Endothelial cell of umbilical vein (primary cell): ENCODE results near the gene CCDC27. TPM values are rescaled to one million over a fixed set of nuclear protein-coding genes. Genes with fewer than 3 reads are reported as not detected.

ENCODE experiments used
- BruUV-seq: library from RNA; stranded (reverse); fragments of 400-500 nt; replicated peaks from 2 replicates; lab custom pipeline; 2021; lab: Mats Ljungman, UMichigan
- CTCF ChIA-PET: fragments of 300-600, 350-600 bp; sonication (Branson Sonifier 250); formaldehyde crosslinking; loops from one replicate; lab custom pipeline; 2021; ENCODE audit warnings: antibody characterized with exemption, inconsistent platforms; lab: Charles Lee
- POLR2A ChIA-PET: fragments of 300-600, 350-600 bp; sonication (Branson Sonifier 250); formaldehyde crosslinking; loops from one replicate; lab custom pipeline; 2021; ENCODE audit warnings: antibody characterized with exemption, inconsistent platforms; lab: Charles Lee
- DNase-seq: peaks from one replicate; pipeline ENCODE4 v3.0.0-alpha.2; 2011; ENCODE audit warnings: low read depth, low spot score
- FAIRE-seq: peaks from 2 replicates; lab custom pipeline; 2011; peaks lifted over from hg19 to GRCh38; lab: Jason Lieb, UNC
- H2AFZ ChIP-seq: 2 replicates; pipeline ENCODE4 v1.6.0; 2012; ENCODE audit warnings: low read depth, low read length, control low read depth, inconsistent platforms
- H3K27ac ChIP-seq: 2 replicates; pipeline ENCODE4 v1.5.1; 2011; ENCODE audit warnings: low read depth, mild to moderate bottlenecking, control low read depth, low read length, moderate library complexity; ENCODE audit not compliant: insufficient read depth
- H3K27me3 ChIP-seq, 2 experiments: 2 replicates each; pipeline versions ENCODE4 v1.6.0 to v1.6.1; 2011; ENCODE audit warnings: low read length in 2 of 2, mixed read lengths in 1 of 2; ENCODE audit not compliant: control insufficient read depth in 2 of 2, insufficient read depth in 2 of 2
- H3K36me3 ChIP-seq, 2 experiments: 2 replicates in 1 of 2; 3 replicates in 1 of 2; pipeline ENCODE4 v1.5.1; 2011; ENCODE audit warnings: low read length in 2 of 2, mild to moderate bottlenecking in 1 of 2, moderate library complexity in 1 of 2; ENCODE audit not compliant: control insufficient read depth in 2 of 2, insufficient read depth in 2 of 2; ENCODE audit errors: extremely low read depth in 1 of 2
- H3K4me1 ChIP-seq: 3 replicates; pipeline ENCODE4 v1.5.1; 2011; ENCODE audit warnings: mild to moderate bottlenecking, low read length; ENCODE audit not compliant: control insufficient read depth, insufficient read depth; ENCODE audit errors: extremely low read depth
- H3K4me2 ChIP-seq: 2 replicates; pipeline ENCODE4 v1.6.1; 2011; ENCODE audit warnings: low read length, control low read depth, mixed read lengths; ENCODE audit not compliant: insufficient read depth
- H3K4me3 ChIP-seq, 3 experiments: fragments of 200-600 bp in 1 of 3; sonication (generic), shearing (Covaris generic) in 1 of 3; replicated peaks in 1 of 3; 2 replicates each; pipeline ENCODE4 v1.5.1; 2011 to 2016; ENCODE audit warnings: control low read depth in 3 of 3, low read length in 3 of 3, mild to moderate bottlenecking in 2 of 3, inconsistent platforms in 1 of 3, low read depth in 1 of 3, moderate library complexity in 1 of 3; ENCODE audit not compliant: insufficient read depth in 1 of 3
- H3K79me2 ChIP-seq: 2 replicates; pipeline ENCODE4 v1.6.0; 2012; ENCODE audit warnings: low read length, inconsistent platforms; ENCODE audit not compliant: control insufficient read depth, insufficient read depth
- H3K9ac ChIP-seq: replicated peaks from 2 replicates; pipeline ENCODE3; 2011; ENCODE audit warnings: low read length, control low read depth; ENCODE audit not compliant: insufficient read depth; ENCODE audit errors: extremely low read depth
- H3K9me1 ChIP-seq: replicated peaks from 3 replicates; pipeline ENCODE4 v1.6.0; 2011; ENCODE audit warnings: mild to moderate bottlenecking, low read length; ENCODE audit not compliant: control insufficient read depth, insufficient read depth; ENCODE audit errors: extremely low read depth
- H3K9me3 ChIP-seq: replicated peaks from 2 replicates; pipeline ENCODE4 v1.5.1; 2012; ENCODE audit warnings: low read length, inconsistent platforms; ENCODE audit not compliant: control insufficient read depth, insufficient read depth
- H4K20me1 ChIP-seq: replicated peaks from 2 replicates; pipeline ENCODE3; 2011; ENCODE audit warnings: mild to moderate bottlenecking, low read length; ENCODE audit not compliant: control insufficient read depth, insufficient read depth; ENCODE audit errors: extremely low read depth
- CTCF ChIP-seq, 2 donors: IDR thresholded peaks; 1 replicate in 1 of 2; 2 replicates in 1 of 2; pipeline ENCODE4 v1.5.1; 2011; ENCODE audit warnings: low read length in 2 of 2, mild to moderate bottlenecking in 2 of 2, moderate library complexity in 2 of 2, control low read depth in 1 of 2, inconsistent platforms in 1 of 2, low read depth in 1 of 2; ENCODE audit not compliant: insufficient read depth in 1 of 2; ENCODE audit errors: extremely low read depth in 1 of 2
- EZH2 ChIP-seq: IDR thresholded peaks from 2 replicates; pipeline ENCODE4 v1.6.1; 2012; ENCODE audit warnings: borderline replicate concordance, low read depth, mild to moderate bottlenecking, moderate library complexity, low read length, inconsistent platforms; ENCODE audit not compliant: severe bottlenecking
- FOS ChIP-seq: IDR thresholded peaks from 2 replicates; pipeline ENCODE4 v1.6.1; 2011; ENCODE audit warnings: mild to moderate bottlenecking, low read length, moderate library complexity, borderline replicate concordance; ENCODE audit not compliant: insufficient read depth
- GATA2 ChIP-seq: IDR thresholded peaks from 2 replicates; pipeline ENCODE4 v1.7.0; 2011; ENCODE audit warnings: low read depth, mild to moderate bottlenecking, moderate library complexity, mixed read lengths, low read length; ENCODE audit not compliant: insufficient read length, insufficient read depth
- MYC ChIP-seq: IDR thresholded peaks from one replicate; pipeline ENCODE4 v1.6.1; 2011; ENCODE audit warnings: mild to moderate bottlenecking, low read depth, low read length
- POLR2A ChIP-seq: IDR thresholded peaks from 2 replicates; pipeline ENCODE4 v1.6.1; 2012; ENCODE audit warnings: low read depth, mild to moderate bottlenecking, control low read depth, low read length
- POLR2AphosphoS5 ChIP-seq: IDR thresholded peaks from 2 replicates; pipeline ENCODE4 v1.6.1; 2012; ENCODE audit warnings: low read depth, mild to moderate bottlenecking, control low read depth, low read length, moderate library complexity; ENCODE audit not compliant: insufficient read depth
- dilution Hi-C: fragments of 300-500 bp; cut with MboI; formaldehyde crosslinking; loops from one replicate; pipeline ENCODE4 v1.15.0; 2019; ENCODE audit warnings: low sequenced_read_pairs; ENCODE audit not compliant: extremely low pct_ligation_motif_present
- intact Hi-C: fragments of 100-400 bp; cut with micrococcal nuclease; formaldehyde crosslinking; loops from one replicate; pipeline ENCODE4 v1.10.0; 2022
- polyA plus RNA-seq, 4 experiments: library from polyadenylated mRNA; depleted of rRNA in 3 of 4; stranded (reverse) in 3 of 4; unstranded in 1 of 4; fragments of >200 nt; gene quantifications; 2 replicates each; pipeline versions ENCODE4 v1.2.1 to v1.2.3, GENCODE V29; 2011 to 2012; ENCODE audit warnings: missing spikeins in 1 of 4
- total RNA-seq: library from RNA; stranded (reverse); gene quantifications from 2 replicates; pipeline ENCODE4 v1.2.3, GENCODE V29; 2021
- TF ChIP-seq, protein P1 (sequence below): IDR thresholded peaks from 2 replicates; pipeline ENCODE4 v1.6.1; 2011; ENCODE audit not compliant: insufficient read depth, insufficient read length

Gene CCDC27
- total and polyA plus RNA-seq, 2 donors (not counting 3 experiments of a cell fraction or from before 2014, with no cell fraction given): not detected

DNA sequence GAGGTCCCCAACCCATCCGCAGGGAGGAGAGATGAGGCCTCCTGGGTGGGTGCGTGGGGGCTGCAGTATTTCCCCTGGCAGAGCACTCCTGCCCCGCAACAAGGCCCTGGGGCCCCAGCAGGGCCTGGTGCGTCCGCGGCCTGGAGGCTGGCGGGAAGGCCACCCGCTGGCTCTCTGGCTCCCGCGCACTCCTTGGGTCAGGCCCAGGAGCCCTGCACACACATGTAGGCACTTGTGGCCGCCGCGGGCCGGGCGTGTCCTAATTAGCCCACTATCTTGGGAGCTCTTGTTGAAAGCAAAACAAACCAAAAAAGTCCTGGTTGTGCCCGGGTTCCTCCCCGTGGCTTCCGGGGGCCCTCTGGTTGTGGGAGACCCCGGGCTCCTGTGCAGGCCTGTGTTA is 49.7 kb upstream of the CCDC27 start:
- no peak overlapping the region for H3K9ac ChIP-seq

DNA sequence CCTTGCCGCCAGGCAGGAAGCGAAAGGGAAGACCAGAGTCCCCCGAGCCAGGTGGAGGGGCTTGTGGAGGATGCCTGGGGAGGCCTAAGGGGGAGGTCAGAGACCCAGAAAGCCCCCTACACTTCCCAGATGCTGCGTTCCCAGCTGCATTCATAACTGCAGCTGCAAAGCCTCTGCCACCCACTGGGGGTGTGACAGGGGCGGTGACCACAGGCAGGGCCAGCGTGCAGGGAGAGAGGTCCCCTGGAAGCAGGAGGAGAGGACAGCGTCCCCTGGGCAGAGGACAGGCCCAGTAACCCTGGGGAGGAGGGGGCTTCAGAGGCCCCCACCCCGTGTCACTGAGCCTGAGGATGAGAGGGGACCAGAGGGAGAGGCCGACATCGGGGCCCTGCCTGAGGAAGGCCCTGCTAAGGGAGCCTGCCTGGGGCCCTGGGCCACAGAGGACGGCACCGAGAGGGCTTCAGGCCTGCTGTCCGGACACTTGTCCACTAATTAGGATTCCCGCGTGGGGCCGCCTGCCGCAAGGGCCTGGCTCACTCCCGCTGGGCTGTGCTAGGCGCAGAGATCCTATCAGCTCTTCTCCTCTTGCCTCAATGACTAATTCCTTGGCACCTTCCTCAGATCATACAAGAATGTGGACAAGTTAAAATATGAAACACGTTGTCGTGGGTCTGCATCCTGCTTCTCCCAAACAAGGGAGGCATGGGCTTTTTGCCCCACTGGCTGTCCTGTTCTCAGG is 49.1 kb upstream of the CCDC27 start:
- no peak for FAIRE-seq
- ChIA-PET POLR2A (no interaction called here), CTCF (interaction anchor here (1.1 to 1.7 kb wide), 2 partner anchors 11 to 21 kb away, joined by 3 read pairs; no protein-coding TSS in a partner anchor)
- Histone ChIP-seq H3K36me3 (no peaks in the 10 kb centered on the region), H4K20me1 (no peaks in the 10 kb centered on the region), H3K9ac (no peak overlapping the region), H3K27ac (no peak overlapping the region), H3K79me2 (no peaks in the 10 kb centered on the region), H3K4me2 (no peak overlapping the region), H2AFZ (no peak overlapping the region), H3K9me3 (no peaks in the 10 kb centered on the region), H3K27me3 (no peaks in the 10 kb centered on the region), H3K9me1 (no peaks in the 10 kb centered on the region), H3K4me1 (no peaks in the 10 kb centered on the region), H3K4me3 (no peak overlapping the region)
- no TSS peak for BruUV-seq
- DNase-seq: no peak
- intact Hi-C loops (no loop called here), dilution Hi-C loops (no loop called here)
- TF ChIP-seq EZH2: no peak
- TF ChIP-seq POLR2A: no peak
- no peak for TF ChIP-seq CTCF (IDR thresholded peaks at IDR 0.05; ENCODE audit: extremely low read depth in 1 of 2, insufficient read depth in 1 of 2, low read depth in 1 of 2, low read length in 2 of 2)
- TF ChIP-seq FOS: no peak
- no peak for TF ChIP-seq GATA2
- no peak for TF ChIP-seq MYC
- TF ChIP-seq, protein P1, sequence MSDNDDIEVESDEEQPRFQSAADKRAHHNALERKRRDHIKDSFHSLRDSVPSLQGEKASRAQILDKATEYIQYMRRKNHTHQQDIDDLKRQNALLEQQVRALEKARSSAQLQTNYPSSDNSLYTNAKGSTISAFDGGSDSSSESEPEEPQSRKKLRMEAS: no peak
- TF ChIP-seq POLR2AphosphoS5: no peak

More for the DNA sequence above, 49.7 kb upstream of the CCDC27 start:
- H3K9me1 ChIP-seq: no peaks in the 10 kb centered on the region
- no peak for DNase-seq
- H3K36me3 ChIP-seq: no peaks in the 10 kb centered on the region
- H3K27me3 ChIP-seq: no peaks in the 10 kb centered on the region
- no peaks in the 10 kb centered on the region for H3K79me2 ChIP-seq
- H4K20me1 ChIP-seq: no peaks in the 10 kb centered on the region
- no peak overlapping the region for H3K4me2 ChIP-seq
- no peak for FAIRE-seq
- BruUV-seq: no TSS peak
- no peaks in the 10 kb centered on the region for H3K4me1 ChIP-seq
- no peak overlapping the region for H3K27ac ChIP-seq
- H3K4me3 ChIP-seq: no peak overlapping the region
- ChIA-PET POLR2A (no interaction called here), CTCF (interaction anchor here (1.7 kb wide), 1 partner anchor 12 kb away, joined by 3 read pairs; no protein-coding TSS in a partner anchor)
- no peak for TF ChIP-seq GATA2
- no peaks in the 10 kb centered on the region for H3K9me3 ChIP-seq
- intact Hi-C loops (no loop called here), dilution Hi-C loops (no loop called here)
- no peak overlapping the region for H2AFZ ChIP-seq
